NT2/D1 (cell line): ENCODE data around the gene CHCHD6.

Experiments
- SUZ12 ChIP-seq: IDR thresholded peaks from 2 replicates; pipeline ENCODE4 v1.6.1; 2011; ENCODE audit not compliant: insufficient read length, insufficient read depth; ENCODE audit errors: extremely low read depth
- YY1 ChIP-seq: IDR thresholded peaks from 2 replicates; pipeline ENCODE4 v1.6.1; 2011; ENCODE audit not compliant: insufficient read length, insufficient read depth
- ZNF274 ChIP-seq: IDR thresholded peaks from 2 replicates; pipeline ENCODE4 v1.6.1; 2011; ENCODE audit warnings: mild to moderate bottlenecking, low read depth, low read length

GRCh38 chr3:126944089-126944965 lies 240.3 kb downstream of the CHCHD6 start:
- TF ChIP-seq YY1 (no peak), ZNF274 (no peak), SUZ12 (no peak)
